CD4-positive, alpha-beta T cell treated with Interleukin-1 beta for 1 hour (primary cell): ENCODE data around the gene MARCHF5.
"Not testable (repeated sequence)": the region's sequence is repeated elsewhere in the genome, so short reads cannot be mapped to it uniquely, and the experiment has no call there.

ENCODE experiments used
- DNase-seq, 2 donors: peaks; one replicate each; pipeline ENCODE4 v3.0.0-alpha.2; 2020 to 2022

Gene MARCHF5

DNA sequence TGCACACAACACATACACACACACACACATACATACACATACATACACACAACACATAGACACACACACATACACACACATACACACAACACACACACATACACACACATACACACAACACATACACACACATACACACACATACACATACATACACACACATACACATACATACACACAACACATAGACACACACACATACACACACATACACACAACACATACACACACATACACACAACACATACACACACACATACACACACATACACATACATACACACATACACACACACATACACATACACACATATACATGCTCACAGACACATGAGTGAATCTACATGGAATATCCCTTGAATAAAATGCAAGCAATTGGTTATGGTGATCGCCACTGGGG lies 102.2 kb downstream of the MARCHF5 start:
- not testable (repeated sequence) for DNase-seq

DNA sequence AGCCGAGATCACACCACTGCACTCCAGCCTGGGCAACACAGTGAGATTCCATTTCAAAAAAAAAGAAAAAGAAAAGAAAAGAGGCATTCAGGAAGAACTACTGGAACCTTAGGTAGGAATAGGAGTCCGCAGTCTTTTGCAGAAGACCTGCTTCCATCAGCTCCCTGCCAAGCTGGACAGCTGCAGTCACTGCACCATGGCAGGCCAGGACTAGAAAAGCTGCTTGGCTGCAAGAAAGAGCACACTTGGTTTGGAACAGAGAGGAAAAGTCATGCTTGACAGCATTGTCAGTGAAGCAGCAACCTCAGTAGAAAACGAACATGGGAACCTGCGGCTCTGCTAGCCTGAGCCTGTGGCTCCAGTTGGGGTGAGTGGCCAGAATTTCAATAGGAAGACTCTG lies 104.3 kb downstream of the MARCHF5 start:
- DNase-seq: no peak

DNA sequence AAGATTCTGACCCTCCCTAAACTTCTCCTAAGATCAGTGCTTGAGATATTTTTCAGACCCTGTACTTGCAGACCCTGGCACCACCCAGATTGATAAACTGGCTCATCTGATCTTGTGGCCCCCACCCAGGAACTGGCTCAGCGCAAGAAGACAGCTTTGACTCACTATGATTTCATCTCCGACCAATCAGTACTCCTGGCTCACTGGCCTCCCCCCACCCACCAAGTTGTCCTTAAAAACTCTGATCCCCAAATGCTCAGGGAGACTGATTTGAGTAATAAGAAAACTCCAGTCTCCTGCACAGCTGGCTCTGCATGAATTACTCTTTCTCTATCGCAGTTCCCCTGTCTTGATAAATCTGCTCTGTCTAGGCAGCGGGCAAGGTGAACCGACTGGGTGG lies 111.3 kb downstream of the MARCHF5 start:
- DNase-seq: not testable (repeated sequence)
